ENCODE measurements around the gene KLK15. TPM values are rescaled to one million over a fixed set of nuclear protein-coding genes. Genes with fewer than 3 reads are reported as not detected.
A peak's percentile ranks its signal among the peaks of the same experiment; 100 is the strongest.

Gene KLK15
- total and polyA plus RNA-seq, 10 of the 15 experiments (the other 5 are each of a cell fraction or from before 2014, with no cell fraction given) = 0.04 to 0.08 TPM; not detected in 8

DNA sequence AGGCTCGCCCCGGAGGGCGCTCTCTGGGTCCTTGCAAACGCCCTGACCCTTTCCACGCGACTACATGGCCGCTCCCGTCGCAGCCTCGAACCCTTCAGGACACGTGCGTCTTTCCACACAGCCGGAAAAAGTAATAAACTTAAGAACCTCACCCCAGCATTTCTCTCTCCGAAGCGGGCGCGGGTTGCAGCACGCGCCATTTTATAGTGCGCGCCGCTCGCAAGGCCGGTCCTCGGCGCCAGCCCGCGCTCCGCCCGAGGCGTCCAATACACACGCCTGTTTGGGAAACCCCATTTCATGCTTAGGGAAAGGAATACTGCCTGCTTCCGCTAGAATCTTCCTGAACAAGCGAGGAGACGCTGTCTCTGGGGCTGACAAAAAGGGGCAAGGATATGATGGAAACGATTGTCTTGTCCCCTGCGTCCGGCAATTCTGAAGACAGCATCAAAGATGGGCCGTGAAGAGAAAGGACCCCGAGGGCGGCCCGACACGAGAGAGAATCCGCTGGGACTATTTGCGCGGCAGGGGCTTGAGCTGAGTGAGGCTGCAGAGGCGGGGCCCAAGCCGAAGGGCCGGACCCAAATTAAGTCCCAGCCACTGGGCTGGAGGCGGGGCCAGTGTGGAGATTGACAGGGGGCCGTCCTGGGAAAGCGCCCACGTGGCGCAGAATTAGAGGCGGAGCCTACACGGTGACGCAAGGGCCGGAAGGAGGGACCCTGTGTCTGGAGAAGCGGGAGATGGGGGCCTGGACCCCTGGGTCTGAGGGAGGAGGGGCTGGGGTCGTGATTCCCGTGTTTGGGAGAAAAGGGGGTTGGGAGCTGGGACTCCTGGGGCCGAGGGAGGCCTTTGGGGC is 28.7 kb downstream of the KLK15 start (continued):
- TF ChIP-seq MEF2A (IDR thresholded peaks at IDR 0.05; ENCODE audit: insufficient read depth, low read depth, low read length) (no peak; the same call in 1 of the 2 replicates), SKIL (IDR thresholded peaks at IDR 0.05; ENCODE audit: low read depth, poor library complexity, severe bottlenecking) (peak; percentile 93), CEBPB (IDR thresholded peaks at IDR 0.05; ENCODE audit: borderline replicate concordance in 1 of 2, low read depth in 2 of 2, low read length in 2 of 2) (peak in 1 of 2 experiments; percentile 46; a peak in 1 of 4 replicates), GABPA (IDR thresholded peaks at IDR 0.05; ENCODE audit: low read depth) (no peak), HCFC1 (IDR thresholded peaks at IDR 0.05; ENCODE audit: low read length) (peak; percentile 68), REST (IDR thresholded peaks at IDR 0.05; ENCODE audit: low read depth, low read length) (no peak; the same call in 1 of the 2 replicates), ETV6 (conservative IDR thresholded peaks at IDR 0.05 in 1 of 2, IDR thresholded peaks at IDR 0.05 in 1 of 2; ENCODE audit: borderline replicate concordance in 1 of 2, low read depth in 1 of 2) (no peak), CBX5 (IDR thresholded peaks at IDR 0.05; ENCODE audit: low read depth) (0 out of 2 replicates have a peak, but pooled peaks have one; percentile 30), YBX1 (IDR thresholded peaks at IDR 0.05) (no peak), CREM (IDR thresholded peaks at IDR 0.05; ENCODE audit: low read depth) (peak; percentile 78), ZNF217 (IDR thresholded peaks at IDR 0.05) (no peak)
- TF ChIP-seq, protein P1, sequence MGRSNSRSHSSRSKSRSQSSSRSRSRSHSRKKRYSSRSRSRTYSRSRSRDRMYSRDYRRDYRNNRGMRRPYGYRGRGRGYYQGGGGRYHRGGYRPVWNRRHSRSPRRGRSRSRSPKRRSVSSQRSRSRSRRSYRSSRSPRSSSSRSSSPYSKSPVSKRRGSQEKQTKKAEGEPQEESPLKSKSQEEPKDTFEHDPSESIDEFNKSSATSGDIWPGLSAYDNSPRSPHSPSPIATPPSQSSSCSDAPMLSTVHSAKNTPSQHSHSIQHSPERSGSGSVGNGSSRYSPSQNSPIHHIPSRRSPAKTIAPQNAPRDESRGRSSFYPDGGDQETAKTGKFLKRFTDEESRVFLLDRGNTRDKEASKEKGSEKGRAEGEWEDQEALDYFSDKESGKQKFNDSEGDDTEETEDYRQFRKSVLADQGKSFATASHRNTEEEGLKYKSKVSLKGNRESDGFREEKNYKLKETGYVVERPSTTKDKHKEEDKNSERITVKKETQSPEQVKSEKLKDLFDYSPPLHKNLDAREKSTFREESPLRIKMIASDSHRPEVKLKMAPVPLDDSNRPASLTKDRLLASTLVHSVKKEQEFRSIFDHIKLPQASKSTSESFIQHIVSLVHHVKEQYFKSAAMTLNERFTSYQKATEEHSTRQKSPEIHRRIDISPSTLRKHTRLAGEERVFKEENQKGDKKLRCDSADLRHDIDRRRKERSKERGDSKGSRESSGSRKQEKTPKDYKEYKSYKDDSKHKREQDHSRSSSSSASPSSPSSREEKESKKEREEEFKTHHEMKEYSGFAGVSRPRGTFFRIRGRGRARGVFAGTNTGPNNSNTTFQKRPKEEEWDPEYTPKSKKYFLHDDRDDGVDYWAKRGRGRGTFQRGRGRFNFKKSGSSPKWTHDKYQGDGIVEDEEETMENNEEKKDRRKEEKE (IDR thresholded peaks at IDR 0.05) = no peak
- TF ChIP-seq, protein P2, sequence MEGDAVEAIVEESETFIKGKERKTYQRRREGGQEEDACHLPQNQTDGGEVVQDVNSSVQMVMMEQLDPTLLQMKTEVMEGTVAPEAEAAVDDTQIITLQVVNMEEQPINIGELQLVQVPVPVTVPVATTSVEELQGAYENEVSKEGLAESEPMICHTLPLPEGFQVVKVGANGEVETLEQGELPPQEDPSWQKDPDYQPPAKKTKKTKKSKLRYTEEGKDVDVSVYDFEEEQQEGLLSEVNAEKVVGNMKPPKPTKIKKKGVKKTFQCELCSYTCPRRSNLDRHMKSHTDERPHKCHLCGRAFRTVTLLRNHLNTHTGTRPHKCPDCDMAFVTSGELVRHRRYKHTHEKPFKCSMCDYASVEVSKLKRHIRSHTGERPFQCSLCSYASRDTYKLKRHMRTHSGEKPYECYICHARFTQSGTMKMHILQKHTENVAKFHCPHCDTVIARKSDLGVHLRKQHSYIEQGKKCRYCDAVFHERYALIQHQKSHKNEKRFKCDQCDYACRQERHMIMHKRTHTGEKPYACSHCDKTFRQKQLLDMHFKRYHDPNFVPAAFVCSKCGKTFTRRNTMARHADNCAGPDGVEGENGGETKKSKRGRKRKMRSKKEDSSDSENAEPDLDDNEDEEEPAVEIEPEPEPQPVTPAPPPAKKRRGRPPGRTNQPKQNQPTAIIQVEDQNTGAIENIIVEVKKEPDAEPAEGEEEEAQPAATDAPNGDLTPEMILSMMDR (IDR thresholded peaks at IDR 0.05 in 2 of 3, conservative IDR thresholded peaks at IDR 0.05 in 1 of 3; ENCODE audit: control insufficient read depth in 2 of 3, extremely low read depth in 1 of 3, insufficient read depth in 1 of 3, low read depth in 3 of 3, low read length in 3 of 3) = no peak
